ENCODE results near the gene GYPC.

GYPC gene

DNA sequence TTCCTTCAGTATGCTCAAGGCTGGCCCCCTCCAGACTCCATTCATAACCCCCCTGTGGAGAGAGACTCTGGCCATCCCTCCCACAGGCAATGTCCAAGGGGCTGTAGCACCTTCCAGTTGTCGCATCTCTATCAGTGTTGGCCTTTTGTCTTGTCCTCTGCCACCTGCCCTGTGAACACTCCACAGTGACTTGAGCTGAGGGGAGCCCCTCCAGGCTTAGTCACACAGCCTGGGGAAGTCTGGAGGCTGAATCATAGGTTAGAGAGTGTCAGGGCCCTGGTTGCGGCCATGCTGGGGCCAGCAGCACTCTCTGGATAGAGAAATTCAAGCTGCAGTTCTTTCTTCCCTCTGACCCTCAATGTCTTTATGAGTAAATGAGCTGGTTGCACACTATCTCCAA is 64.7 kb downstream of the GYPC start:
- no peak overlapping the region for H3K9ac ChIP-seq (ENCODE audit: low read length)
- H3F3A ChIP-seq (ENCODE audit: insufficient read depth, low read length) = no peaks in the 10 kb centered on the region
- TF ChIP-seq EZH2 (IDR thresholded peaks at IDR 0.05; ENCODE audit: borderline replicate concordance, low read length) (no peak), CTCF (IDR thresholded peaks at IDR 0.05; ENCODE audit: low read length) (no peak)
- H2AFZ ChIP-seq (ENCODE audit: low read length) = no peak overlapping the region
- H3K4me1 ChIP-seq (ENCODE audit: insufficient read depth, low read length, severe bottlenecking) = no peaks in the 10 kb centered on the region
- H3K9me2 ChIP-seq (ENCODE audit: low read depth, low read length) = no peaks in the 10 kb centered on the region
- no peaks in the 10 kb centered on the region for H4K20me1 ChIP-seq (ENCODE audit: insufficient read depth, low read length)
- no peak overlapping the region for H3K27ac ChIP-seq (ENCODE audit: low read depth, low read length, poor library complexity, severe bottlenecking)
- H3K4me3 ChIP-seq (ENCODE audit: low read depth, low read length, poor library complexity, severe bottlenecking) = no peak overlapping the region
- H3K4me2 ChIP-seq (ENCODE audit: low read length) = no peak overlapping the region
- no peaks in the 10 kb centered on the region for H3K36me3 ChIP-seq (ENCODE audit: insufficient read depth, low read length)
- no peaks in the 10 kb centered on the region for H3K27me3 ChIP-seq (ENCODE audit: insufficient read depth, low read length)
- H3K79me2 ChIP-seq (ENCODE audit: insufficient read depth, low read length) = no peaks in the 10 kb centered on the region
- H3K9me3 ChIP-seq (ENCODE audit: low read length) = no peaks in the 10 kb centered on the region

DNA sequence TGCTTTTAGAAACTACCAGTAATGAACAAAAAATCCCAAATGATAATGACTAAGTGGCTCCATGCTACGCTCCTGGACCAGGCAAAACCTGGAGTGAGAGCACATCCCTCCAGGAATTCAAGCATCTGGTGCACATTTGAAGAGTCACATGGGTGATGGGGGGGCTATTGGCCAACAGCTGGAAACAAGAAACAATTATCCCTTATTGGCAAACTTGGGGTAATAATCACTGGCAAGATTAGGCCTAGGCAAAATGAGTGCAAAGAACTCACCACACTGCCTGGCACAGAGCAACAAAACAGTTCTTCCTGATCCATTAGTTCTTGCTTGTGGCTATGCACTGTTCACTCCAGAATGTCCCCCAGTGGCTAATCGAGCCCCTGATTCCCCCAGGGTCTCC is 66.1 kb downstream of the GYPC start:
- Histone ChIP-seq H3K4me2 (ENCODE audit: low read length) (no peak overlapping the region), H3K9ac (ENCODE audit: low read length) (no peak overlapping the region)

GRCh38 chr2:126722546-126722945 is 66.6 kb downstream of the GYPC start:
- no peaks in the 10 kb centered on the region for H3K27me3 ChIP-seq (ENCODE audit: insufficient read depth, low read length)
- H3K36me3 ChIP-seq (ENCODE audit: insufficient read depth, low read length) = no peaks in the 10 kb centered on the region
- H3K4me2 ChIP-seq (ENCODE audit: low read length) = no peak overlapping the region
- no peaks in the 10 kb centered on the region for H3K79me2 ChIP-seq (ENCODE audit: insufficient read depth, low read length)
- no peaks in the 10 kb centered on the region for H3K9me2 ChIP-seq (ENCODE audit: low read depth, low read length)
- no peak overlapping the region for H3K4me3 ChIP-seq (ENCODE audit: low read depth, low read length, poor library complexity, severe bottlenecking)
- H2AFZ ChIP-seq (ENCODE audit: low read length) = no peak overlapping the region
- H3K9ac ChIP-seq (ENCODE audit: low read length) = no peak overlapping the region
- no peak overlapping the region for H3K27ac ChIP-seq (ENCODE audit: low read depth, low read length, poor library complexity, severe bottlenecking)
- H4K20me1 ChIP-seq (ENCODE audit: insufficient read depth, low read length) = no peaks in the 10 kb centered on the region
- no peaks in the 10 kb centered on the region for H3K9me3 ChIP-seq (ENCODE audit: low read length)
- no peaks in the 10 kb centered on the region for H3F3A ChIP-seq (ENCODE audit: insufficient read depth, low read length)
- no peaks in the 10 kb centered on the region for H3K4me1 ChIP-seq (ENCODE audit: insufficient read depth, low read length, severe bottlenecking)
- TF ChIP-seq EZH2 (IDR thresholded peaks at IDR 0.05; ENCODE audit: borderline replicate concordance, low read length) (no peak), CTCF (IDR thresholded peaks at IDR 0.05; ENCODE audit: low read length) (no peak)

More for the DNA sequence above, 66.1 kb downstream of the GYPC start:
- Histone ChIP-seq H2AFZ (ENCODE audit: low read length) (no peak overlapping the region), H3K36me3 (ENCODE audit: insufficient read depth, low read length) (no peaks in the 10 kb centered on the region), H3K4me1 (ENCODE audit: insufficient read depth, low read length, severe bottlenecking) (no peaks in the 10 kb centered on the region), H4K20me1 (ENCODE audit: insufficient read depth, low read length) (no peaks in the 10 kb centered on the region), H3K27ac (ENCODE audit: low read depth, low read length, poor library complexity, severe bottlenecking) (no peak overlapping the region), H3K9me3 (ENCODE audit: low read length) (no peaks in the 10 kb centered on the region), H3K27me3 (ENCODE audit: insufficient read depth, low read length) (no peaks in the 10 kb centered on the region), H3K4me3 (ENCODE audit: low read depth, low read length, poor library complexity, severe bottlenecking) (no peak overlapping the region), H3K9me2 (ENCODE audit: low read depth, low read length) (no peaks in the 10 kb centered on the region), H3F3A (ENCODE audit: insufficient read depth, low read length) (no peaks in the 10 kb centered on the region), H3K79me2 (ENCODE audit: insufficient read depth, low read length) (no peaks in the 10 kb centered on the region)
- TF ChIP-seq EZH2 (IDR thresholded peaks at IDR 0.05; ENCODE audit: borderline replicate concordance, low read length) (no peak), CTCF (IDR thresholded peaks at IDR 0.05; ENCODE audit: low read length) (no peak)
